GM12875 (cell line): ENCODE data around the gene BANK1.

Source experiments
- H3K4me3 ChIP-seq: one replicate; pipeline ENCODE4 v1.5.1; 2011; ENCODE audit warnings: low read depth, low read length, control low read depth
- CTCF ChIP-seq: IDR thresholded peaks from 2 replicates; pipeline ENCODE4 v1.5.1; 2011; ENCODE audit warnings: low read depth, mild to moderate bottlenecking, control low read depth, inconsistent platforms, low read length, moderate library complexity, borderline replicate concordance; ENCODE audit not compliant: insufficient read depth

The BANK1 gene

GRCh38 chr4:101853028-101853427 lies 62.5 kb downstream of the BANK1 start:
- H3K4me3 ChIP-seq: no peak overlapping the region
- TF ChIP-seq CTCF: no peak

DNA sequence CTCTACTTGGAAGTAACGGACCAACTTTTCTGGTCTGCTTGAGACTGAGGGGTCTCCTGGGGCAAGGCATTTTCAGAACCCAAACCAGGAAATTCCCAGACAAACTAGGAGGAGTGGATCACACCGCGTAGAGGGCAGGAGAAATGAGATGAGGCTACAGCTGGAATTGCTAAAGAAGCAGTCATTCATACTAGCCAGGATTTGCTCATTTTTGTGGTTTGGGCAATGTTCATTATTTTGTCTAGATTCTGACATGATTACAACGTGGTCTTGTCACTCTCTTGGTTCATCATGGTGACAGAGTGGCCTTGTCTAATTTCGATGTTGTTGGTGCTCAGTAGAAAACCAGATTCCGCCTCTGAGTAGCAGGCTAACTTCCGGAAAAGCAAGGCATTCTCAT lies 63.2 kb downstream of the BANK1 start:
- H3K4me3 ChIP-seq: no peak overlapping the region
- no peak for TF ChIP-seq CTCF

GRCh38 chr4:101855239-101855638 lies 64.7 kb downstream of the BANK1 start:
- no peak for TF ChIP-seq CTCF
- no peak overlapping the region for H3K4me3 ChIP-seq

DNA sequence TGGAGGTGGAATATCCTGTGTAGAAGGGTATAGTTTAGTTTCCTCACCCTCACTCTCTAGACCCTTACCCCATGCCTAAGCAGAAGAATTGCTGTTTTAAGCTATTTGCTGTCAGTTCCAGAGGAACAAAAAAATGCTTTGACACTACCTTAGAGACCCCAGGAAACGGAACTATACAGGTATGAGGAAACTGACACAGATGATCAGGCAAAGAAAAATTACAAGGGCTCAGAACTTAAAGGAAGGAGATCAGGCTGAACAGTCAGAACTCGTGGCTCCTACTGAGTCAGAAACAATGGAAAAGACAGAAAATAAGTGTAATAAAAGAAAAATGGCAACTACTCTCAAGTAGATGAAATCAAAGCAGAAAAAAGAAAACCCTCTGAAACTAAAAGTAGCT lies 65.6 kb downstream of the BANK1 start:
- no peak for TF ChIP-seq CTCF
- no peak overlapping the region for H3K4me3 ChIP-seq

DNA sequence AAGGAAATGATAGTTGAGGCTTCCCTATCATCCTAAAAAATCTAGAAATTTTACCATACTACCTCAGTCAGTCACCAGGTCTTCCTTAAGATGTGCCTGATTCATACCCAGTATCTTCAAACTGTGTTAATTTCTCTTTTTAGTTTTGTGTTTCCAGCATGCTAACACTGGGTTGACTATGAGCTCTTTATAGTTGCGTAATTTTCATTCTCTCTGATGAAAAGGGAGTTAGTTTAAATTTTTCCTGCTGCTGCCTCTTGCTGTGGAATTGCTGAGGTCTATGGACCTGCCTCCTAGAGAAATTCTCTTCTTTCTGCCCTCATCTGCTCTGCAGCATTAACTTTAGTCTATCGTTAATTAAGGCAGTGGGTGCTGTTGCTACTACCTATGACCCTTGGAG lies 66.6 kb downstream of the BANK1 start:
- no peak overlapping the region for H3K4me3 ChIP-seq
- no peak for TF ChIP-seq CTCF

DNA sequence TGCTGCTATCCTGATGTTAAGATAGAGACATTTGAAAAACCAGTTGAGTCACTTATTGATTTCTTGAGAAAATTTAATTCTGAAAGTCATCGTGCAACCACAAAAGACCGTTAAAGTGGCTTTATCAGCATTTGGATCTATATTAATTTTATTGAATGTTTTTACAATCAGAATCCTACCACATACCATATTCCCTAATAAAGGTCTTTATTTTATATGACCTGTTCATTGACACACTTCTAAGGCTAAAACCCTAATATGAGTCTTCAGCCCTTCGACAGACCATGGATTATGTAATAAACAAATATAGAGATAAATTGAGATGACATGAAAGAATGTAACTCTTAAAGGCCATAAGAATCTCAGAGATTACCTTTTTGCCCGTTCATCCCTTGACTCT lies 68.1 kb downstream of the BANK1 start:
- TF ChIP-seq CTCF: no peak
- no peak overlapping the region for H3K4me3 ChIP-seq

DNA sequence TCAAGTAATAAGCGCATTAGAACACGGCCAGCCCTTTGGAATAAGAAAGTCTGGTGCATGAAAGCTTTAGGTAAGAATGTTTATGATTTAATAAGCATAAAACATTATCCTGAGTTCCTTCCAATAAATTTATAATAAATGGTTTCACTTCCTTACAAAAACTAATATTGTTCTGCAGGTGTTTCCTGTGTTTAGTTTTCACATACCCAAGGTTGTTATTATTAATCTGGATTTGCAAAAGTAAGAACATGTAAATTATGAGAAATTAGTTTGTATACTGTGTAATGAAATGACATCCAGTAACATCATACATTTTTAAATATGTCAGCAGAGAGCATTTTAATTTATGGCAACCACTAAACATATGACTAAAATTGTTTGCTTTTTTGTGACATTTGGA lies 72.1 kb downstream of the BANK1 start:
- no peak for TF ChIP-seq CTCF
- no peak overlapping the region for H3K4me3 ChIP-seq
